LNCAP (cell line): Measurements from ENCODE around the gene MRPL42.

Source experiments
- TF ChIP-seq, protein P1 (sequence below): fragments of 450-650 bp; IDR thresholded peaks from 2 replicates; pipeline ENCODE4 v1.5.1; 2017; ENCODE audit warnings: mild to moderate bottlenecking

Gene MRPL42

DNA sequence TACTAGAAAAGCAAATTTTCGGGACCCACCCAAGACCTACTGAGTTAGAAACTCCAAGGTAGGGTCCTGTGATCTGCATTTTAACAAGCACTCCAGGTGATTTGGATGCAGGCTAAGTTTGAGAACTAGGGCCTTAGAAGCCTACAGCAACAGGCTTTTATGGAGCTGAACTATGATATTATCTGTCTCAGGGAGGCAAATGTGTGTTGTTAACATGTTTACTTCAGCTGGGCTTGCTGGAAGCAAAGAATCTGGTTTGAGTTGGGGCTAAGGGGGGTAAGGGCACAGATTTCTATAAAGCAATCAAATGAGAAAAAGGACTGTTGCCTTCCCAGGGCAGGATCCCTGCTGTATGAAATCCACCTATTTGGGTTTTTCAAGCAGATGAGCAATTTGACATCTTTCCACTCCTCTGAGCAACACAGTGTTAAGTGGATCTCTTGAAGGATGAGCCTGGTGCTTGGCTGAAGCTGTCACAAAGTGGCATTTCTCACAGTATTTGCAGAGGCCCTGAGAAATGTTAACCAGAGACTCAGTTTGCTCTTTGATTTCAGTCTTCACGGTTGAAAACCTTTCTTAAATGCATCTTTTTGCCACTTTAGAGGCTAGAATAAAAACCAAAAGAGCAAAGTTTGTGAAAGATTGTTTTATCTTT lies 68.9 kb downstream of the MRPL42 start:
- TF ChIP-seq, protein P1, sequence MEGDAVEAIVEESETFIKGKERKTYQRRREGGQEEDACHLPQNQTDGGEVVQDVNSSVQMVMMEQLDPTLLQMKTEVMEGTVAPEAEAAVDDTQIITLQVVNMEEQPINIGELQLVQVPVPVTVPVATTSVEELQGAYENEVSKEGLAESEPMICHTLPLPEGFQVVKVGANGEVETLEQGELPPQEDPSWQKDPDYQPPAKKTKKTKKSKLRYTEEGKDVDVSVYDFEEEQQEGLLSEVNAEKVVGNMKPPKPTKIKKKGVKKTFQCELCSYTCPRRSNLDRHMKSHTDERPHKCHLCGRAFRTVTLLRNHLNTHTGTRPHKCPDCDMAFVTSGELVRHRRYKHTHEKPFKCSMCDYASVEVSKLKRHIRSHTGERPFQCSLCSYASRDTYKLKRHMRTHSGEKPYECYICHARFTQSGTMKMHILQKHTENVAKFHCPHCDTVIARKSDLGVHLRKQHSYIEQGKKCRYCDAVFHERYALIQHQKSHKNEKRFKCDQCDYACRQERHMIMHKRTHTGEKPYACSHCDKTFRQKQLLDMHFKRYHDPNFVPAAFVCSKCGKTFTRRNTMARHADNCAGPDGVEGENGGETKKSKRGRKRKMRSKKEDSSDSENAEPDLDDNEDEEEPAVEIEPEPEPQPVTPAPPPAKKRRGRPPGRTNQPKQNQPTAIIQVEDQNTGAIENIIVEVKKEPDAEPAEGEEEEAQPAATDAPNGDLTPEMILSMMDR, result no peak

GRCh38 chr12:93536766-93537488 lies 69.6 kb downstream of the MRPL42 start:
- TF ChIP-seq, protein P1, result no peak

DNA sequence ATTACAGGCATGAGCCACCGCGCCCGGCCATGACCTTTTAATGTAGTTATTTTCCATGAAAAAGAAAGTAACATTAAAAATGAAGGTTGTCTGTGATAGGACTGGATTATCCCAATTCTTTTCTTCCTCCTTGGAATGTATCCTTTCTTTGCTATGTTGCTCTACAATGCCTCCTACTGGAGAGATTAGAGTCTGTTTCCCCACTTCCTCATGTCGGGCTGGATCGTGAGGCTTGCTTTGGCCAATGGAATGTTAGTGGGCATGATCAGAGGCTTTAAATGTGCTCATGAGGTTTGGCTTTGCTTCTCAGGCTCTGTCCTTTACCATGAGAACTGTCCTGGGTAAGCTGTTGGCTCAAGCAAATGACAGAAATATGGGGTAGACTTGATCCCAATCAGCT lies 70.5 kb downstream of the MRPL42 start:
- TF ChIP-seq, protein P1, result no peak

DNA sequence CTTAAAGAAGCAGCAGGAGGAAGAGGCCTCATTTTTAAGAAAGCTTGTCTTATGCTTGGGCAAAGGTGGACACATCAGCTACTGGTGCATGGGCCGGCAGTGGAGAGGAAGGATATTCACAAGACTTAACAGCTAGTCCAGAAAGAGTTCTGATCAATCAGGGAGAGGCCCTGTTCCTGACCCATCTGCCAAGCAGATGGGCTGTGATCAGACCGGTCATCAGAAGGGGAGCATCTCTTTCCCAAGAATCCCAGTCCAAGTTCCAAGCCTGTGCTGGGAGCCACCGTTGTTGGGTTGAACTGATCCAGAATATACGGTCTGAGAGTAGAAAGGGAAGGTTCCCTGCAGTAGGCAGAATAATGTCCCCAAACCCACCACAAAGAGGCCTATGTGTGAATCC lies 72.5 kb downstream of the MRPL42 start:
- TF ChIP-seq, protein P1, result no peak

DNA sequence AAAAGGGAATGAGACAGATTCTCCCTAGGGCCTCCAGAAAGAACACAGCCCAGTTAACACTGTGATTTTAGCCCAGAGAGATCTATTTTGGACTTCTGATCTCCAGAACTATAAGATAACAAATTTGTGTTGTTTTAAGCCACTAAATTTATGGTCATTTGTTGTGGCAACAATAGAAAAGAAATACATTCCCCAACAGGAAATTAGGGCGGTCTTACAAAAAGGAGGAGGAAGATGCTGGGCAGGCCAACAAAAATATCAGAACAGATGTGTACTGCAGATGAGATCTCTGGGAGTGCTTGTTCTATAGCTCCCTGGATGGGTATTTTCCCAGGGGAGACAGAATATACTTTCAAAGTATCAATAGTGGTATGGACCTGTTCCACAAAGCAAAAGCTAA lies 73.2 kb downstream of the MRPL42 start:
- TF ChIP-seq, protein P1, result no peak

GRCh38 chr12:93541578-93542225 lies 74.4 kb downstream of the MRPL42 start:
- TF ChIP-seq, protein P1, result no peak

DNA sequence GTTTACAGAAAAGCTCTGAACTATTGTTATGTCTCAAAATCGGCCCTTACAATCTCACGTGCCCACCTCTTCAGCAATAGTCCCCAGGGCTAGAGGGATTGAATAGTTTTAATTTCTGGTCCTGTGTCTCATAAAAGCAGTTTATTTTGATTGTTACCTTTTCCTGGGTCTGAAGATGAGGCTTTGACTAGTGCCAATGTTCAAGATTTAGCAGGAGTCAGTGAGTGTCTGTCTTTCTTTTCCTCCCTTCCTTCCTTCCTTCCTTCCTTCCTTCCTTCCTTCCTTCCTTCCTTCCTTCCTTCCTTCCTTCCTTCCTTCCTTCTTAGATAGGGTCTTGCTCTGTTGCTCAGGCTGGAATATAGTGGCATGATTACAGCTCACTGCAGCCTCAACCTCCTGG lies 80.5 kb downstream of the MRPL42 start:
- TF ChIP-seq, protein P1, result no peak
